Hepatocyte (in vitro differentiated cells): ENCODE measurements around the gene CALD1. TPM values are rescaled to one million over a fixed set of nuclear protein-coding genes. Genes with fewer than 3 reads are reported as not detected.

Experiments used
- DNase-seq: peaks from one replicate; pipeline ENCODE4 v3.0.0-alpha.2; 2016; ENCODE audit warnings: low spot score
- H2AFZ ChIP-seq: fragments of 200-600 bp; sonication (generic); 2 replicates; pipeline ENCODE4 v1.6.0; 2016; ENCODE audit warnings: antibody characterized with exemption, mild to moderate bottlenecking
- H3K27ac ChIP-seq: fragments of 200-600 bp; sonication (generic); 2 replicates; pipeline ENCODE4 v1.5.1; 2016; ENCODE audit warnings: mild to moderate bottlenecking
- H3K27me3 ChIP-seq: fragments of 200-600 bp; sonication (generic); 2 replicates; pipeline ENCODE4 v1.6.1; 2016
- H3K36me3 ChIP-seq: fragments of 200-600 bp; sonication (generic); replicated peaks from 2 replicates; pipeline ENCODE4 v1.5.1; 2016; ENCODE audit warnings: low read depth; ENCODE audit not compliant: insufficient read depth
- H3K4me1 ChIP-seq: fragments of 200-600 bp; sonication (generic); 2 replicates; pipeline ENCODE4 v1.5.1; 2016; ENCODE audit warnings: mild to moderate bottlenecking, moderate library complexity; ENCODE audit not compliant: insufficient read depth
- H3K4me2 ChIP-seq: fragments of 200-600 bp; sonication (generic); 2 replicates; pipeline ENCODE4 v1.6.0; 2016
- H3K4me3 ChIP-seq: fragments of 200-600 bp; sonication (generic); 2 replicates; pipeline ENCODE4 v1.5.1; 2016; ENCODE audit warnings: mild to moderate bottlenecking
- H3K79me2 ChIP-seq: fragments of 200-600 bp; sonication (generic); 2 replicates; pipeline ENCODE4 v1.6.0; 2017; ENCODE audit warnings: mild to moderate bottlenecking
- H3K9me2 ChIP-seq: fragments of 200-600 bp; sonication (generic); replicated peaks from 2 replicates; pipeline ENCODE4 v1.6.0; 2017; ENCODE audit warnings: mild to moderate bottlenecking; ENCODE audit not compliant: insufficient read depth
- H3K9me3 ChIP-seq: fragments of 200-600 bp; sonication (generic); 2 replicates; pipeline ENCODE4 v1.5.1; 2016; ENCODE audit warnings: low read depth, mild to moderate bottlenecking
- H4K20me1 ChIP-seq: fragments of 200-600 bp; sonication (generic); 2 replicates; pipeline ENCODE4 v1.6.0; 2016; ENCODE audit warnings: mild to moderate bottlenecking; ENCODE audit not compliant: insufficient read depth, poor library complexity, severe bottlenecking
- CTCF ChIP-seq: fragments of 200-600 bp; sonication (generic); IDR thresholded peaks from 2 replicates; pipeline ENCODE4 v1.5.1; 2016; ENCODE audit warnings: antibody characterized with exemption, mild to moderate bottlenecking; ENCODE audit not compliant: poor library complexity
- EZH2 ChIP-seq: fragments of 200-600 bp; sonication (generic); IDR thresholded peaks from 2 replicates; pipeline ENCODE4 v1.6.1; 2016; ENCODE audit warnings: antibody characterized with exemption, mild to moderate bottlenecking, borderline replicate concordance
- EZH2phosphoT487 ChIP-seq: fragments of 200-600 bp; sonication (generic); IDR thresholded peaks from one replicate; pipeline ENCODE4 v1.6.1; 2018; ENCODE audit warnings: antibody characterized with exemption, mild to moderate bottlenecking, low read depth, moderate library complexity; ENCODE audit not compliant: unreplicated experiment, severe bottlenecking
- WGBS: methylation state at CpG from one replicate; pipeline ENCODE4 v1.1.6; 2016; ENCODE audit warnings: low lambda C conversion rate; ENCODE audit errors: missing lambda C conversion rate; 5-methylcytosine and 5-hydroxymethylcytosine counted together
- polyA plus RNA-seq: library from polyadenylated mRNA; unstranded; fragments of >200 nt; fragmentation: Nextera tagmentation; extraction: Ambion mirVana; gene quantifications from 2 replicates; pipeline ENCODE4 v1.2.1, GENCODE V29; 2016
- total RNA-seq: library from RNA; depleted of rRNA; stranded (reverse); fragments of >200 nt; gene quantifications from 2 replicates; pipeline ENCODE4 v1.2.3, GENCODE V29; 2014

CALD1 gene
- total and polyA plus RNA-seq, 2 experiments from 2014 or later, result 207 to 333 TPM

GRCh38 chr7:134986363-134987251 lies 207.2 kb downstream of the CALD1 start, which contains the start of gene AGBL3:
Gene AGBL3, plus strand, starts transcription at chr7:134986508. Its CDS starts 1,426 bp downstream, at chr7:134987934.
- peak within 1 kb of the TSS; percentile 79 for H2AFZ ChIP-seq
- no peaks in the 10 kb centered on the region for H4K20me1 ChIP-seq
- TF ChIP-seq CTCF (peak; percentile 66), EZH2 (no peak)

GRCh38 chr7:134988161-134988560 lies 208.7 kb downstream of the CALD1 start:
- Histone ChIP-seq H3K36me3 (no peaks in the 10 kb centered on the region), H3K27me3 (no peaks in the 10 kb centered on the region), H3K4me3 (peak overlapping the region; percentile 84), H3K4me2 (peak overlapping the region; percentile 76), H3K27ac (no peak overlapping the region), H2AFZ (no peak overlapping the region), H3K9me2 (no peaks in the 10 kb centered on the region), H4K20me1 (no peaks in the 10 kb centered on the region), H3K9me3 (no peaks in the 10 kb centered on the region), H3K4me1 (peaks cover 25% of the 10 kb centered on the region), H3K79me2 (peaks cover 36% of the 10 kb centered on the region)
- WGBS, result 81% methylated on average over 5 of the region's 5 CpGs
- TF ChIP-seq EZH2phosphoT487 (no peak), CTCF (no peak), EZH2 (no peak)
- DNase-seq, result no peak

More at GRCh38 chr7:134986363-134987251, 207.2 kb downstream of the CALD1 start, which contains the start of gene AGBL3:
- Histone ChIP-seq H3K4me1 (peaks cover 9% of the 10 kb centered on the region), H3K4me2 (peak within 1 kb of the TSS; percentile 76), H3K9me2 (no peaks in the 10 kb centered on the region), H3K4me3 (peak within 1 kb of the TSS; percentile 84), H3K79me2 (peaks cover 36% of the 10 kb centered on the region), H3K9me3 (no peaks in the 10 kb centered on the region), H3K36me3 (no peaks in the 10 kb centered on the region), H3K27me3 (no peaks in the 10 kb centered on the region), H3K27ac (peak within 1 kb of the TSS; percentile 89)
- DNase-seq, result peak; percentile 97
- WGBS, result 1% methylated on average over 63 of the region's 70 CpGs

GRCh38 chr7:134991469-134992339 lies 212.3 kb downstream of the CALD1 start:
- Histone ChIP-seq H3K4me1 (peaks cover 55% of the 10 kb centered on the region), H3K4me2 (peak overlapping the region; percentile 44), H3K4me3 (no peak overlapping the region), H2AFZ (no peak overlapping the region), H3K9me2 (no peaks in the 10 kb centered on the region), H4K20me1 (no peaks in the 10 kb centered on the region), H3K9me3 (no peaks in the 10 kb centered on the region), H3K27me3 (no peaks in the 10 kb centered on the region), H3K36me3 (no peaks in the 10 kb centered on the region), H3K79me2 (peaks cover 36% of the 10 kb centered on the region), H3K27ac (peak overlapping the region; percentile 82)
- WGBS, result 43% methylated on average over 2 of the region's 2 CpGs
- no peak for TF ChIP-seq EZH2phosphoT487
- no peak for TF ChIP-seq CTCF
- no peak for TF ChIP-seq EZH2
- peak; percentile 22 for DNase-seq
